ENCODE results near the gene PLK3. TPM values are rescaled to one million over a fixed set of nuclear protein-coding genes. Genes with fewer than 3 reads are reported as not detected.

Gene PLK3
- total RNA-seq, 1 experiment from 2014 or later = 56.1 TPM

- TF ChIP-seq CEBPB (IDR thresholded peaks at IDR 0.05; ENCODE audit: low read depth) (no peak), CBX3 (IDR thresholded peaks at IDR 0.05; ENCODE audit: low read depth) (no peak), EGR1 (IDR thresholded peaks at IDR 0.05; ENCODE audit: low read depth) (no peak), ZNF274 (IDR thresholded peaks at IDR 0.05; ENCODE audit: low read depth, low read length) (no peak), POLR2AphosphoS5 (IDR thresholded peaks at IDR 0.05; ENCODE audit: low read depth, low read length) (no peak), JUND (IDR thresholded peaks at IDR 0.05) (no peak)
These were observed 42.3 kb downstream of the PLK3 start (continued) for GRCh38 chr1:44842486-44842861.

GRCh38 chr1:44842862-44843655, 42.9 kb downstream of the PLK3 start, which contains the start of gene PTCH2:
Gene PTCH2 (minus strand): TSS chr1:44843253. CDS start chr1:44842932, 321 bp downstream.
- POLR2A ChIA-PET = interaction anchor here (1.1 kb wide), 1 partner anchor 155 kb away, joined by 3 read pairs; no protein-coding TSS in a partner anchor
- no TSS peak for BruUV-seq (replicated peaks)
- Histone ChIP-seq H3K4me2 (ENCODE audit: low read length) (no peak within 1 kb of the TSS), H3K36me3 (ENCODE audit: control insufficient read depth in 1 of 2, insufficient read depth in 2 of 2, low read length in 2 of 2) (no peaks in the 10 kb centered on the region), H3K9ac (ENCODE audit: low read length) (no peak within 1 kb of the TSS), H3K9me2 (ENCODE audit: insufficient read depth) (no peaks in the 10 kb centered on the region), H3K27ac (ENCODE audit: low read depth, low read length) (no peak within 1 kb of the TSS), H3K9me3 (ENCODE audit: control insufficient read depth in 1 of 2, insufficient read depth in 1 of 2, low read depth in 1 of 2, low read length in 2 of 2) (no peaks in the 10 kb centered on the region), H4K20me1 (ENCODE audit: insufficient read depth) (no peaks in the 10 kb centered on the region), H2AFZ (ENCODE audit: low read depth, low read length, poor library complexity, severe bottlenecking) (no peak within 1 kb of the TSS), H3K4me1 (ENCODE audit: control insufficient read depth in 1 of 2, insufficient read depth in 2 of 2, low read length in 2 of 2) (no peaks in the 10 kb centered on the region), H3K27me3 (ENCODE audit: insufficient read depth, low read length) (no peaks in the 10 kb centered on the region), H3K4me3 (replicated peaks in 1 of 2; ENCODE audit: low read depth in 1 of 2, low read length in 2 of 2) (no peak within 1 kb of the TSS), H3K79me2 (ENCODE audit: insufficient read depth, low read length) (no peaks in the 10 kb centered on the region)
- DNase-seq (ENCODE audit: low read depth, low spot score) (no peak), ATAC-seq (no peak)
- TF ChIP-seq ATF3 (IDR thresholded peaks at IDR 0.05) = no peak
- TF ChIP-seq POLR2AphosphoS5 (IDR thresholded peaks at IDR 0.05; ENCODE audit: low read depth, low read length) = no peak
- no peak for TF ChIP-seq ZFX (IDR thresholded peaks at IDR 0.05)
- TF ChIP-seq MAX (IDR thresholded peaks at IDR 0.05) = no peak
- no peak for TF ChIP-seq CTCF (IDR thresholded peaks at IDR 0.05 in 2 of 3, conservative IDR thresholded peaks at IDR 0.05 in 1 of 3; ENCODE audit: borderline replicate concordance in 1 of 3, insufficient read depth in 1 of 3, low read depth in 2 of 3, low read length in 2 of 3)
- TF ChIP-seq EZH2phosphoT487 (IDR thresholded peaks at IDR 0.05; ENCODE audit: borderline replicate concordance) = no peak
- TF ChIP-seq SP1 (IDR thresholded peaks at IDR 0.05; ENCODE audit: low read depth) = no peak
- no peak for TF ChIP-seq ZNF274 (IDR thresholded peaks at IDR 0.05; ENCODE audit: low read depth, low read length)
- TF ChIP-seq EZH2 (IDR thresholded peaks at IDR 0.05) = no peak
- TF ChIP-seq YY1 (IDR thresholded peaks at IDR 0.05; ENCODE audit: extremely low read depth, insufficient replicate concordance, low read depth, low read length) = no peak
- TF ChIP-seq ZBTB33 (IDR thresholded peaks at IDR 0.05; ENCODE audit: extremely low read depth, insufficient replicate concordance, low read length) = no peak
- RAD21 ChIA-PET (ENCODE audit: low non-redundant PET in 1 of 2, low total read pairs in 2 of 2, uncharacterized antibody in 2 of 2, unreplicated experiment in 2 of 2) = interaction anchor here (0.6 to 0.7 kb wide), 2 partner anchors 25 to 184 kb away, joined by 3 read pairs; no protein-coding TSS in a partner anchor
- CTCF ChIA-PET = no interaction called here
- intact Hi-C loops (cut with micrococcal nuclease) = no loop called here
